Naive thymus-derived CD8-positive, alpha-beta T cell (primary cell): ENCODE results near the gene UCMA. TPM values are rescaled to one million over a fixed set of nuclear protein-coding genes. Genes with fewer than 3 reads are reported as not detected.
"Not testable (repeated sequence)": the region's sequence is repeated elsewhere in the genome, so short reads cannot be mapped to it uniquely, and the experiment has no call there.

Experiments
- ATAC-seq, 2 donors: fragments of 150-1000 bp; cut with Tn5 transposase in 1 of 2; sonication (Bioruptor Pico), chemical (Tn5 transposase) in 1 of 2; 1 replicate in 1 of 2; 2 replicates in 1 of 2; pipeline ENCODE4 v1.10.0; 2021; ENCODE audit warnings: mild to moderate bottlenecking in 2 of 2, moderate library complexity in 2 of 2
- POLR2A ChIA-PET: fragments of 350-600 bp; sonication (Branson Sonifier 250); formaldehyde crosslinking; loops from one replicate; lab custom pipeline; 2021; ENCODE audit warnings: antibody characterized with exemption; lab: Charles Lee
- DNase-seq, 10 donors: peaks; one replicate each; pipeline versions ENCODE4 v3.0.0 to v3.0.0-alpha.2; 2020 to 2022
- H3K27ac Mint-ChIP-seq, 10 donors: one replicate each; pipeline ENCODE4 v1.8.0; 2020 to 2022; ENCODE audit warnings: mild to moderate bottlenecking in 10 of 10, mixed read lengths in 10 of 10, moderate library complexity in 4 of 10, inconsistent platforms in 1 of 10
- H3K27me3 Mint-ChIP-seq, 5 donors: one replicate each; pipeline ENCODE4 v1.8.0; 2021 to 2022; ENCODE audit warnings: mixed read lengths in 5 of 5
- H3K36me3 Mint-ChIP-seq, 3 donors: one replicate each; pipeline ENCODE4 v1.8.0; 2020 to 2022; ENCODE audit warnings: mixed read lengths in 3 of 3, mild to moderate bottlenecking in 2 of 3, inconsistent platforms in 1 of 3
- H3K4me1 Mint-ChIP-seq, 4 donors: one replicate each; pipeline ENCODE4 v1.8.0; 2021 to 2022; ENCODE audit warnings: mixed read lengths in 4 of 4
- H3K4me3 Mint-ChIP-seq, 10 donors: one replicate each; pipeline ENCODE4 v1.8.0; 2020 to 2022; ENCODE audit warnings: mild to moderate bottlenecking in 10 of 10, mixed read lengths in 10 of 10, moderate library complexity in 6 of 10, inconsistent platforms in 1 of 10
- H3K9me3 Mint-ChIP-seq, 9 donors: one replicate each; pipeline ENCODE4 v1.8.0; 2020 to 2022; ENCODE audit warnings: mixed read lengths in 9 of 9, mild to moderate bottlenecking in 3 of 9, inconsistent platforms in 1 of 9, moderate library complexity in 1 of 9
- polyA plus RNA-seq, 3 donors: library from polyadenylated mRNA; unstranded; fragments of 300-500 nt; fragmentation: Illumina TruSeq; gene quantifications; one replicate each; pipeline ENCODE4 v1.2.3, GENCODE V29; 2021
- total RNA-seq, 8 experiments: library from RNA in 2 of 8; stranded (reverse) in 2 of 8; gene quantifications; one replicate each; pipeline ENCODE4 v1.2.3 and lab custom pipeline; 2021 to 2026

The UCMA gene, protein sequence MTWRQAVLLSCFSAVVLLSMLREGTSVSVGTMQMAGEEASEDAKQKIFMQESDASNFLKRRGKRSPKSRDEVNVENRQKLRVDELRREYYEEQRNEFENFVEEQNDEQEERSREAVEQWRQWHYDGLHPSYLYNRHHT
- total RNA-seq = not detected
- polyA plus RNA-seq = not detected
- total RNA-seq (lab: John Stamatoyannopoulos, UW) = 0 reads per million in 6 experiments

DNA sequence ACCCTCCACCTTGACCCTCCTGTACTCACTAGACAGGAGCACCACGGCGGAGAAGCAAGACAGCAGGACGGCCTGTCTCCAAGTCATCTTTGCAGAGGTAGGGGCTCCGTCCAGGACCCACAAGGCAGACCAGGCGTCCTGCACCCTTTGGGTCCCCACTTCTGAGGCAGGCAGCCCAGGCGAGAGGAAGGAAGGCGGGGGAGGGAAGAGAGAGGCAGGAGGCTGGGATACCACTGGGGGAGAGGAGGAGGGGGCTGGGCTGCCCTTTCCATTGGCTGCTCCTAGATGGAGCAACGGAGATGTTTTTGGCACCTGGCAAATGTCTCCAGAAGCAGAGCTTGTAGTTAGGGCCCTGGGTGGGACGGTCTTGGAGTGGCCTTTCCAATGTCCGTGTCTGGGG is at the start of gene UCMA:
Gene UCMA (minus strand): TSS at position 203 of the 400 bp plus-strand sequence. CDS start 116 bp downstream, at position 87.
- Mint-ChIP-seq H3K4me1 (no peaks in the 10 kb centered on the region), H3K9me3 (no peaks in the 10 kb centered on the region), H3K27ac (peak within 1 kb of the TSS in 2 of 10 donors; percentile 25 to 63), H3K4me3 (no peak within 1 kb of the TSS), H3K36me3 (no peaks in the 10 kb centered on the region), H3K27me3 (no peaks in the 10 kb centered on the region)
- POLR2A ChIA-PET = no interaction called here
- ATAC-seq (no peak), DNase-seq (no peak)

- H3K4me1 Mint-ChIP-seq, H3K27me3 Mint-ChIP-seq, ATAC-seq, H3K4me3 Mint-ChIP-seq, H3K9me3 Mint-ChIP-seq, H3K27ac Mint-ChIP-seq, DNase-seq: not testable (repeated sequence)
- H3K36me3 Mint-ChIP-seq = peaks cover 0 to 61% (median 16%) of the 10 kb centered on the region in 3 donors
- POLR2A ChIA-PET = interaction anchor here (0.7 kb wide), 1 partner anchor 630 kb away, joined by 4 read pairs; no protein-coding TSS in a partner anchor
Observed at GRCh38 chr10:13282348-13282747, 48.2 kb upstream of the UCMA start.

DNA sequence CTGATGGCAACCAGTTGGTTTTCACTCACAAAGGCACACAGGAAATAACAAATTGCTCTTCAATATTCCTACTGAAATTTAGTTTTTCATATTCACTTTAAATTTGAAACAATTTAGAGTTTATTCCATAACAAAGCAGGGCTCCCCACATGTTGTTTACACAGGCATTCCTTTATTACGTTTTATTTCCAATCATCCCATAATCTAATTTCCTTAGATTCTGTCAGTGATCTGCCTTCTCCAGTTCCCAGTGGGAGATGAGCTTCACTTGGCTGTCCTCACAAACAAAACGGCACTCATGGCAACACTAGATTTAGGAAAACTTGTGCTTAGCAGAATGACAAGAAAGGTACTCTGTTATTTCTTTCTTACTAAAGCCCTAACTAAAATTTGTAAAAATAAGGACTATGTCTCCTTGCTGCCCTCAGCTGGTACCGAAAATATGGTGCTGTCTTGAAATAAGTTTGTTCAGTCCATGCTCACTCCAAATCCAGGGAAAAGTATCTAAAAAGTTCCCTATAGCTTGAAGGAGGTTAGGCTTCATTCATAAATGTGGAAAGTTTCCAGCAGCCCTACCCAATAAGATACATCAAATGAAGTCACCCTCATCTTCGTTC is 42.7 kb upstream of the UCMA start:
- POLR2A ChIA-PET = no interaction called here

DNA sequence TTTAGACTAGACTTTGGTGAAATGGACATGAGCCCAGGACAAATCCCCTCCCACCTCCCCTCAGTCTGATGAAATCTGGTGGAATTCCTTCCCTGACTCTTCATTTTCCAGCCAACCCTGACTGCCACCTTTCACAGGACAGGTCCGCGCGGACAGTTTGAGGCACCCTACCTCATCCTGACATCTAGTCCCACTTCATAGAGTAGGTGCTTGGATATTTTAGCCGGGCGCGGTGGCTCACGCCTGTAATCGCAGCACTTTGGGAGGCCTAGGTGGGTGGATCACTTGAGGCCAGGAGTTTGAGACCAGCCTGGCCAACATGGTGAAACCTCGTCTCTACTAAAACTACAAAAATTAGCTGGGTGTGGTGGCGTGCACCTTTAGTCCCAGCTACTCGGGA is 42.0 kb upstream of the UCMA start:
- not testable (repeated sequence) for ATAC-seq, H3K9me3 Mint-ChIP-seq, H3K4me1 Mint-ChIP-seq, H3K27me3 Mint-ChIP-seq, H3K27ac Mint-ChIP-seq, H3K4me3 Mint-ChIP-seq, DNase-seq
- H3K36me3 Mint-ChIP-seq = peaks cover 0 to 30% (median 10%) of the 10 kb centered on the region in 3 donors
- POLR2A ChIA-PET = interaction anchor here (0.7 kb wide), 1 partner anchor 18 kb away, joined by 5 read pairs; no protein-coding TSS in a partner anchor

More for the DNA sequence above, 42.7 kb upstream of the UCMA start:
- Mint-ChIP-seq H3K27ac (no peak overlapping the region), H3K27me3 (no peaks in the 10 kb centered on the region), H3K4me1 (peaks cover 0 to 3% (median under 1%) of the 10 kb centered on the region in 4 donors), H3K36me3 (peaks cover 0 to 37% (median 13%) of the 10 kb centered on the region in 3 donors), H3K4me3 (no peak overlapping the region), H3K9me3 (no peaks in the 10 kb centered on the region)
- no peak for ATAC-seq
- no peak for DNase-seq

- no peak for DNase-seq
- Mint-ChIP-seq H3K27ac (peak overlapping the region in 4 of 10 donors; percentile 21 to 87 (median 57)), H3K4me1 (peaks cover 3 to 13% (median 8%) of the 10 kb centered on the region in 4 donors), H3K4me3 (no peak overlapping the region), H3K36me3 (peaks cover 0 to 2% (median 0%) of the 10 kb centered on the region in 3 donors), H3K9me3 (no peaks in the 10 kb centered on the region), H3K27me3 (no peaks in the 10 kb centered on the region)
- POLR2A ChIA-PET = interaction anchor here (0.6 to 1.7 kb wide), 2 partner anchors 30 to 79 kb away, joined by 4 to 5 read pairs; no protein-coding TSS in a partner anchor
- no peak for ATAC-seq
Observed at GRCh38 chr10:13272164-13272571, 38.0 kb upstream of the UCMA start.

DNA sequence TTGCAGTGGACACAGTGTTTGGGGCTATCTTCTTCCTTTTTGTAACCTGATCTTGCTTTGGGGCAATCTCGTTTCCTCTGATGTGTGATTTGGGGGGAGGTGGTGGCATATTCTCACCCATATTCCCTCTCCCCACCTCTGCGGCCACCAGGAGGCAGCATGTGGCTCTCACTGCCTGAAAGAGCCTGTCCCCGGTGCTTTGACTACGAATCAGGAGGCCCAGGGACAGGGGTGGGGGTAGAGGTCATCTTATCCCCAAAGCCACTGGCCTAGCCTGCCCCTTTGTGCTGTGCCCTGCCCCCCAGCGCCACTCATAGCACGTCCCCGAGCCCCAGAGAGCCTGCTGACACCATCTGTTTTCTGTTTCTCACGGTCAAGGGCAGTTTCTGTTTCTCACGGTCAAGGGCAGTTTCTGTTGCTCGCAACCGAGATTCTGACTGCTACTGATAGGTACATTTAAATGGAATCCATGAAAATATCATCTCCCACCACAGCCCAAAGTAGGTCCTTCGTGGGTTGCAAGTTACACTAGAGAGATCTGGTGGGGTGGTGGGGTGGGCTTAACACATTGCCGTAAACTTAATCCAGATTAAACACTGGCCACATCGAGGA is 37.5 kb upstream of the UCMA start:
- Mint-ChIP-seq H3K4me1 (peaks cover 3 to 13% (median 8%) of the 10 kb centered on the region in 4 donors), H3K27me3 (no peaks in the 10 kb centered on the region), H3K36me3 (no peaks in the 10 kb centered on the region), H3K27ac (peak overlapping the region in 6 of 10 donors; percentile 43 to 87 (median 72)), H3K9me3 (no peaks in the 10 kb centered on the region), H3K4me3 (peak overlapping the region in 1 of 10 donors; percentile 6)
- ATAC-seq = peak; percentile 76 to 79
- POLR2A ChIA-PET = interaction anchor here (0.6 to 1.7 kb wide), 2 partner anchors 30 to 80 kb away, joined by 4 to 5 read pairs; no protein-coding TSS in a partner anchor
- DNase-seq = peak; percentile 29 to 74 (median 42)

DNA sequence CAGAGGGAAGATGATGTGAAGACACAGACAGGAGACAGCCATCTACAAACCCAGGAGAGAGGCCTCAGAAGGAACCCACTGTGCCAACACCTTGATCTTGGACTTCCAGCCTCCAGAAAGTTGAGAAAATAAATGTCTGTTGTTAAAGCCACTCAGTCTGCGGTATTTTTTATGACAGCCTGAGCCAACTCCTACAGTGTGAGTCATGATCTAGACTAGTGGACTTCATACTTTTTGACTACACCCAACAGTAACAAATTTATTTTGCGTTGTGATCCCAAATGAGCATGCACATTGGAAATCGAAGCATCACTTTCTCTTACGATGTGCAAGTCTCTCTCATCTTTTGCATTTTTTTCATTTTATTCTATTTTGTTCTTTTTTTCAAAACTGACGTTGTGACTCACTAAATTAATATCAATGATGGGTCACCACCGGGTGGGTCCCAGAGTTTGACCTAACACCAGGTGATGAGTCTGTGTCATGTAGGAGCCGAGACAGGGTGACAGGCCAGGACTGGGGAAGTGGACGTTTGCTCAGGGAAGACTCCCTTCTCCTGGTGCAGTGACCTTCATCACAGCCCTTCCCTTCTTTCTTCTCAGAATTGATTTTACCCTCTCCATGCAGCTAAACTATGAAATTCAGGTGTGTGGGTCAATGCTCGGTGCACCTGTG is 36.8 kb upstream of the UCMA start:
- POLR2A ChIA-PET = no interaction called here
- Mint-ChIP-seq H3K9me3 (no peaks in the 10 kb centered on the region), H3K27ac (peak overlapping the region in 4 of 10 donors; percentile 71 to 87 (median 76)), H3K4me1 (peaks cover 3 to 13% (median 8%) of the 10 kb centered on the region in 4 donors), H3K27me3 (peaks cover 0 to 3% (median 1%) of the 10 kb centered on the region in 5 donors), H3K4me3 (no peak overlapping the region), H3K36me3 (no peaks in the 10 kb centered on the region)
- ATAC-seq (no peak), DNase-seq (no peak)

DNA sequence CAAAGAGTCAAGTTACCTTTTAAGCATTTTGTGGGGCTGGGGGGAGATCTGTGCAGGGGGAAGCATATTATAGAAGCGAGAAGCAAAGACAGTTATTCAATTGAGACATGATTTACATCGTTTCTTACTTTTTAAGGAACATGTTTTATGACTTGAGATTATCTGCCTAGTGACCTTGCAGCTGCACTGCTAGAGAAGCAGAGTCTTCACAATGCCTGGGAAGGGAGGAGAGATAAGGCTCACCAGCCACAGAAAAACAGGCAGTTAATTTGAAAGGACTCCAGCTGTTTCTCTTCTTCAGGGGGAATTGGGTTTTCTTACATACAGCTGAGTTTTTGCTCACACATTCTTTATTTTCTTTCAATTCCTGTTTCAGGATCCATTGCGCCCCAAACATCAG is 34.7 kb upstream of the UCMA start:
- Mint-ChIP-seq H3K4me1 (peaks cover 3 to 13% (median 8%) of the 10 kb centered on the region in 4 donors), H3K9me3 (no peaks in the 10 kb centered on the region), H3K36me3 (no peaks in the 10 kb centered on the region), H3K27ac (no peak overlapping the region), H3K4me3 (no peak overlapping the region), H3K27me3 (peaks cover 0 to 17% (median 6%) of the 10 kb centered on the region in 5 donors)
- POLR2A ChIA-PET = no interaction called here
- ATAC-seq = no peak
- DNase-seq = no peak

DNA sequence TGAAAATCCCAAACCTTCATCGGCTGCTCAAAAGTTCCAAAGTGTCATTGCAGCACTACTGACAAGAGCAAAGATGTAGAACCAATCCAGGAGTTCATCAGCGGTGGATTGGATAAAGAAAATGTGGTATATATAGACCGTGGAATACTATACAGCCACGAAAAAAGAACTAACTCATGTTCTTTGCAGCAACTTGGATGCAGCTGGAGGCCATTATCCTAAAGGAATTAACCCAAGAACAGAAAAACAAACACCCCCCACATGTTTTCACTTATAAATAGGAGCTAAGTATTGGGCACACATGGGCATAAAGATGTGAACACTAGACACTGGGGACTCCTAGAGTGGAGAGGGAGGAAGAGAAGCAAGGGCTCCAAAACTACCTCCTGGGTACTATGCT is 34.1 kb upstream of the UCMA start:
- H3K9me3 Mint-ChIP-seq = peaks cover 0 to 4% (median 0%) of the 10 kb centered on the region in 9 donors
- H3K4me3 Mint-ChIP-seq = no peak overlapping the region
- peaks cover 2 to 23% (median 9%) of the 10 kb centered on the region in 5 donors for H3K27me3 Mint-ChIP-seq
- no peak overlapping the region for H3K27ac Mint-ChIP-seq
- no peak for DNase-seq
- POLR2A ChIA-PET = no interaction called here
- peaks cover 0 to under 1% (median 0%) of the 10 kb centered on the region in 3 donors for H3K36me3 Mint-ChIP-seq
- no peak for ATAC-seq
- peaks cover 3 to 13% (median 8%) of the 10 kb centered on the region in 4 donors for H3K4me1 Mint-ChIP-seq

GRCh38 chr10:13263591-13263990 is 29.4 kb upstream of the UCMA start:
- ATAC-seq (no peak), DNase-seq (no peak)
- POLR2A ChIA-PET = no interaction called here
- Mint-ChIP-seq H3K9me3 (peaks cover 0 to 11% (median 4%) of the 10 kb centered on the region in 9 donors), H3K27me3 (peaks cover 7 to 35% (median 18%) of the 10 kb centered on the region in 5 donors), H3K4me1 (no peaks in the 10 kb centered on the region), H3K27ac (no peak overlapping the region), H3K36me3 (peaks cover 2 to 6% (median 4%) of the 10 kb centered on the region in 3 donors), H3K4me3 (no peak overlapping the region)

DNA sequence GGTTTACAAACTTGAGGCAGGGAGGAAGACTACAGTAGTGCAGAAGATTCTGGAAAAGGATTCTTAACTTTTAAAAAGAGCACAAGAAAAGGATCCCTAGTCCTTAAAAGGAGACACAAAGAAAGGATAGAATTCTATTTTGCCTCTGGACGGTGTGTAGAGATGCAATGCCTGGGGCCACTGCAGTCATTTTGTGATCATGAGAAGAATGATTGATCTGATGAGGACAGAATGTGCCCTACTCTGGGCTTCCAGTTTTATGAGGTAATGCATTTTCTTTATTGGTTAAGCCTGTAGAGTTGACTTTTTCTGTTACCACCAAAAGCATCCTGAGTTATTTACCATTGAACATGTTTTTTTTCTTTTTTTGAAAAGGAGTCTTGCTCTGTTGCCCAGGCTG is 28.3 kb upstream of the UCMA start:
- Mint-ChIP-seq H3K4me1 (peaks cover 0 to 4% (median 0%) of the 10 kb centered on the region in 4 donors), H3K36me3 (peaks cover 2 to 6% (median 4%) of the 10 kb centered on the region in 3 donors), H3K27me3 (peaks cover 7 to 35% (median 21%) of the 10 kb centered on the region in 5 donors), H3K27ac (no peak overlapping the region), H3K4me3 (no peak overlapping the region), H3K9me3 (peaks cover 0 to 13% (median 4%) of the 10 kb centered on the region in 9 donors)
- no peak for ATAC-seq
- POLR2A ChIA-PET = no interaction called here
- DNase-seq = no peak

GRCh38 chr10:13257621-13258140 is 23.5 kb upstream of the UCMA start:
- POLR2A ChIA-PET = no interaction called here
- Mint-ChIP-seq H3K27me3 (peaks cover 0 to 13% (median 5%) of the 10 kb centered on the region in 5 donors), H3K4me3 (no peak overlapping the region), H3K9me3 (peaks cover 0 to 6% (median 4%) of the 10 kb centered on the region in 9 donors), H3K27ac (peak overlapping the region in 1 of 10 donors; percentile 40), H3K36me3 (peaks cover 0 to 4% (median 0%) of the 10 kb centered on the region in 3 donors), H3K4me1 (peaks cover 0 to 4% (median 0%) of the 10 kb centered on the region in 4 donors)
- no peak for ATAC-seq
- no peak for DNase-seq
